HG02970 (cell line): ENCODE results near the gene XIAP.
"Not testable (repeated sequence)": the region's sequence is repeated elsewhere in the genome, so short reads cannot be mapped to it uniquely, and the experiment has no call there.

Experiments
- ATAC-seq: cut with Tn5 transposase; IDR thresholded peaks from one replicate; pipeline ENCODE4 v1.9.1; 2021; ENCODE audit warnings: mild to moderate bottlenecking, moderate library complexity, moderate number of reproducible peaks; ENCODE audit not compliant: unreplicated experiment, low FRiP score

Gene XIAP

GRCh38 chrX:123859846-123860838 is at the start of gene XIAP:
XIAP (plus strand) TSS chrX:123860053; CDS start chrX:123885663, 25,610 bp downstream.
- peak; percentile 79 for ATAC-seq

- ATAC-seq = no peak
Observed at GRCh38 chrX:123814343-123814742, 45.5 kb upstream of the XIAP start.

GRCh38 chrX:123814934-123815394 is 44.9 kb upstream of the XIAP start:
- not testable (repeated sequence) for ATAC-seq

- no peak for ATAC-seq
Observed at GRCh38 chrX:123817288-123817894, 42.5 kb upstream of the XIAP start.

- ATAC-seq = no peak
Observed at GRCh38 chrX:123818243-123818642, 41.6 kb upstream of the XIAP start.

- no peak for ATAC-seq
Observed at GRCh38 chrX:123822965-123823364, 36.9 kb upstream of the XIAP start.

- ATAC-seq = peak; percentile 58
Observed at GRCh38 chrX:123830309-123830708, 29.5 kb upstream of the XIAP start.

GRCh38 chrX:123833387-123833786 is 26.5 kb upstream of the XIAP start:
- ATAC-seq = no peak

GRCh38 chrX:123834116-123834515 is 25.7 kb upstream of the XIAP start:
- no peak for ATAC-seq

GRCh38 chrX:123835661-123836371 is 24.0 kb upstream of the XIAP start:
- no peak for ATAC-seq

- ATAC-seq = not testable (repeated sequence)
Observed at GRCh38 chrX:123845129-123845528, 14.7 kb upstream of the XIAP start.

GRCh38 chrX:123846577-123847038 is 13.2 kb upstream of the XIAP start:
- no peak for ATAC-seq

- no peak for ATAC-seq
Observed at GRCh38 chrX:123847056-123847455, 12.8 kb upstream of the XIAP start.

- ATAC-seq = no peak
Observed at GRCh38 chrX:123849096-123849495, 10.8 kb upstream of the XIAP start.

GRCh38 chrX:123849906-123850305 is 9.9 kb upstream of the XIAP start:
- ATAC-seq = not testable (repeated sequence)

- ATAC-seq = no peak
Observed at GRCh38 chrX:123851079-123851478, 8.8 kb upstream of the XIAP start.

GRCh38 chrX:123854329-123854728 is 5.5 kb upstream of the XIAP start:
- no peak for ATAC-seq

- ATAC-seq = no peak
Observed at GRCh38 chrX:123859409-123859845, 426 bp upstream of the XIAP start.

GRCh38 chrX:123860983-123861382 is 1.1 kb downstream of the XIAP start:
- no peak for ATAC-seq

- no peak for ATAC-seq
Observed at GRCh38 chrX:123869488-123869887, 9.6 kb downstream of the XIAP start.

- no peak for ATAC-seq
Observed at GRCh38 chrX:123871309-123871708, 11.5 kb downstream of the XIAP start.
